ENCODE data around the gene ATAD3B.
"Not testable (repeated sequence)": the region's sequence is repeated elsewhere in the genome, so short reads cannot be mapped to it uniquely, and the experiment has no call there.

ATAD3B gene

DNA sequence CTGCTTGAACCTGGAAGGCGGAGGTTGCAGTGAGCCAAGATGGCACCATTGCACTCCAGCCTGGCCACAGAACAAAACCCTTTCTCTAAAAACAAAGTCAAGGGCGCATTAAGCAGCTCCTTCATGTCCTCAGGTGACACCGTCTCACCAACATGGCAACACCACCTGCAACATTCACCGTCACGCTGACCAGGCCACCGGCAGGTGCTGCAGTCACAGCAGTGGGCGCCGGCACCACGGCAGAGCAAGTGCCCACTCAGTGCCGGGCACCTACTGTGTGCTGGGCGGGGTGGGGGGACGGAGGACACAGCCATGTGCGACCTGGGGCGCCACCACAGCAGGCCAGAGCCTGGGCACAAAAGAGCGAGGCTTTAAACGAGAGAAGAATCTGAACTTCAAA, 12.1 kb downstream of the ATAD3B start:
- no peak for TF ChIP-seq CTCF (IDR thresholded peaks at IDR 0.05; ENCODE audit: insufficient read depth, low read depth, low read length, missing control alignments)
- no peak overlapping the region for H3K4me3 ChIP-seq (ENCODE audit: low read length)
- no peak for DNase-seq (ENCODE audit: low read depth)

GRCh38 chr1:1484976-1485750, 13.6 kb downstream of the ATAD3B start:
- not testable (repeated sequence) for DNase-seq (ENCODE audit: low read depth); H3K4me3 ChIP-seq (ENCODE audit: low read length)

- not testable (repeated sequence) for H3K4me3 ChIP-seq (ENCODE audit: low read length); DNase-seq (ENCODE audit: low read depth)
Measured at GRCh38 chr1:1485755-1486317, 14.3 kb downstream of the ATAD3B start.

- no peak for TF ChIP-seq CTCF (IDR thresholded peaks at IDR 0.05; ENCODE audit: insufficient read depth, low read depth, low read length, missing control alignments)
Measured at GRCh38 chr1:1487701-1488100, 16.1 kb downstream of the ATAD3B start.

DNA sequence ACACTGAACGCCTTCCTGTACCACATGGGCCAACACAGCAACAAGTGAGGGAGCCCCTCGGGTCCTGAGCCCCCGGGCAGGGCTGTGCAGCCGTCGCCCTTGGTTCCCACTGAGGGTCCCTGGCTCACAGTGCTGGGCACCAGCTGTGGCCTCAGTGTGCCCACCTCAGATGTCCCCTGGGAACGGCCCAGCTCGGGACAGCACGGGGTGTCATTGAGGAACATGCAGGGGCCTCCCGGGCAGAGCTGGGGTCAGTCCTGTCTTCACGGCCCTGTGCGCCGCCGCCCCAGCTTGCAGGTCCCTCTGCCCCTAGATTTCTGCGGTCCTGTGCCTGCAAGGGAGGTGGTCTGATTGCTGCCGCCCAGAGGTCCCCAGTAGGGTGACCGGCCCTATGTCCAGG, 17.7 kb downstream of the ATAD3B start:
- no peak for TF ChIP-seq CTCF (IDR thresholded peaks at IDR 0.05; ENCODE audit: insufficient read depth, low read depth, low read length, missing control alignments)
- no peak overlapping the region for H3K4me3 ChIP-seq (ENCODE audit: low read length)
- DNase-seq (ENCODE audit: low read depth): no peak

More at GRCh38 chr1:1487701-1488100, 16.1 kb downstream of the ATAD3B start:
- DNase-seq (ENCODE audit: low read depth): no peak
- H3K4me3 ChIP-seq (ENCODE audit: low read length): no peak overlapping the region

DNA sequence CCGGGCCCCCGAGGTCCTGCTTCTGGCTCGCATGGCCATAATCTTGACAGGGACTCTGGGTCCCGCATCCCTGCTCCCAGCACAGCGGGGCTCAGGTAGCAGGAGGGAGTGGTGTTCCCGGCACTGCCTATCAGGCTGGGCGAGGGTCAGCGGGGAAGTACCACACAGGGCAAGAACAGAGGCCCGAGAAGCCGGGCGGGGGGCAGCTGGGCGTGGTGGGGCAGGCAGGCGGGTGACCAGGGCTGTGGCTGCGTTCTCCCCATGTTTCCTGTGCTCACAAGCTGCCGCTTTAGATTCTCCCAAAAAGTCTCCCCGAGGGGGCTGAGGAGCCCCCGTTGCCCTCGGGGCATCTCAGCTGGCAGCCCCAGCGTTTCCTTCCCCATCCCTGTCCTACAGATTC, 18.3 kb downstream of the ATAD3B start:
- no peak overlapping the region for H3K4me3 ChIP-seq (ENCODE audit: low read length)
- TF ChIP-seq CTCF (IDR thresholded peaks at IDR 0.05; ENCODE audit: insufficient read depth, low read depth, low read length, missing control alignments): no peak
- no peak for DNase-seq (ENCODE audit: low read depth)

- TF ChIP-seq CTCF (IDR thresholded peaks at IDR 0.05; ENCODE audit: insufficient read depth, low read depth, low read length, missing control alignments): no peak
- H3K4me3 ChIP-seq (ENCODE audit: low read length): no peak overlapping the region
- no peak for DNase-seq (ENCODE audit: low read depth)
Measured at GRCh38 chr1:1490633-1491230, 19.2 kb downstream of the ATAD3B start.

GRCh38 chr1:1491601-1492000, 20.0 kb downstream of the ATAD3B start:
- H3K4me3 ChIP-seq (ENCODE audit: low read length): no peak overlapping the region
- no peak for DNase-seq (ENCODE audit: low read depth)
- TF ChIP-seq CTCF (IDR thresholded peaks at IDR 0.05; ENCODE audit: insufficient read depth, low read depth, low read length, missing control alignments): no peak

- not testable (repeated sequence) for H3K4me3 ChIP-seq (ENCODE audit: low read length); DNase-seq (ENCODE audit: low read depth)
Measured at GRCh38 chr1:1494311-1494710, 22.7 kb downstream of the ATAD3B start.

DNA sequence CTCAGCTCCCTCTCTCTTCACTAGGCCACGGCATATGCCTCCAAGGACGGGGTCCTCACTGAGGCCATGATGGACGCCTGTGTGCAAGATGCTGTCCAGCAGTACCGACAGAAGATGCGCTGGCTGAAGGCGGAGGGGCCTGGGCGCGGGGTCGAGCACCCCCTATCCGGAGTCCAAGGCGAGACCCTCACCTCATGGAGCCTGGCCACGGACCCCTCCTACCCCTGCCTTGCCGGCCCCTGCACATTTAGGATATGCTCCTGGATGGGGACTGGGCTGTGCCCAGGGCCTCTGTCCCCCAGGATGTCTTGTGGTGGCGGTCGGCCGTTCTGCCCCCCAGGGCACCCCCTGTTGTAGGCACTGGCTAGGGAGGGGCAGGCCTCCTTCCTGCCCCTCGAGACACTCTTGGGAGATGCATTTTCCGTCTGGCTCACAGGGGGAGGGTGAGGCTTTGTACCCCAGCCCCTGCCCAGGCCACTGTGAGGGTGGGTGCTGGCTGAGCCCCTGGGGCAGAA, 24.0 kb downstream of the ATAD3B start:
- H3K4me3 ChIP-seq (ENCODE audit: low read length); DNase-seq (ENCODE audit: low read depth): not testable (repeated sequence)
